HG03159 (cell line): ENCODE results near the gene SYT4.

Experiments
- ATAC-seq: cut with Tn5 transposase; IDR thresholded peaks from one replicate; pipeline ENCODE4 v1.9.1; 2021; ENCODE audit warnings: mild to moderate bottlenecking, moderate library complexity; ENCODE audit not compliant: unreplicated experiment

The SYT4 gene

GRCh38 chr18:43220691-43221090 is 56.6 kb downstream of the SYT4 start:
- ATAC-seq = no peak
